IMR-90 (cell line): ENCODE results near the gene RAP1A. TPM values are rescaled to one million over a fixed set of nuclear protein-coding genes. Genes with fewer than 3 reads are reported as not detected.
A peak's percentile ranks its signal among the peaks of the same experiment; 100 is the strongest.

ENCODE experiments used
- ATAC-seq: fragments of 200-7000 bp; cut with Tn5 transposase; 2 replicates; pipeline ENCODE4 v1.9.1; 2020; ENCODE audit warnings: low read depth, mild to moderate bottlenecking, moderate library complexity
- BruUV-seq: library from RNA; stranded (reverse); fragments of 400-500 nt; replicated peaks from 2 replicates; lab custom pipeline; 2021; lab: Mats Ljungman, UMichigan
- CTCF ChIA-PET: fragments of 300-600 bp; formaldehyde crosslinking; extraction: SDS; loops from one replicate; lab custom pipeline; 2021; ENCODE audit warnings: antibody characterized with exemption; lab: Yijun Ruan, JAX
- POLR2A ChIA-PET: fragments of 300-600 bp; sonication (Branson Sonifier 250); formaldehyde crosslinking; loops from one replicate; lab custom pipeline; 2022; ENCODE audit warnings: antibody characterized with exemption; ENCODE audit not compliant: unreplicated experiment; lab: Charles Lee
- DNase-seq: peaks from one replicate; pipeline ENCODE4 v3.0.0; 2013
- H2AFZ ChIP-seq: replicated peaks from 2 replicates; pipeline ENCODE3; 2013; ENCODE audit warnings: low read length, mild to moderate bottlenecking; ENCODE audit not compliant: poor library complexity
- H2AK5ac ChIP-seq: 2 replicates; pipeline ENCODE4 v1.6.1; 2013; ENCODE audit warnings: low read depth, low read length, inconsistent platforms
- H2AK9ac ChIP-seq: replicated peaks from 2 replicates; pipeline ENCODE3; 2013; ENCODE audit warnings: mild to moderate bottlenecking, low read depth, low read length, moderate library complexity; ENCODE audit not compliant: poor library complexity
- H2BK120ac ChIP-seq: 2 replicates; pipeline ENCODE4 v1.6.1; 2013; ENCODE audit warnings: low read depth, low read length, inconsistent platforms
- H2BK15ac ChIP-seq: 3 replicates; pipeline ENCODE4 v1.6.1; 2013; ENCODE audit warnings: low read depth, low read length, inconsistent platforms
- H2BK20ac ChIP-seq: 2 replicates; pipeline ENCODE4 v1.6.1; 2013; ENCODE audit warnings: low read depth, mild to moderate bottlenecking, inconsistent platforms, low read length, moderate library complexity
- H2BK5ac ChIP-seq: 2 replicates; pipeline ENCODE4 v1.6.1; 2013; ENCODE audit warnings: mild to moderate bottlenecking, low read depth, low read length, inconsistent platforms; ENCODE audit not compliant: poor library complexity, severe bottlenecking
- H3K14ac ChIP-seq: replicated peaks from 2 replicates; pipeline ENCODE4 v1.6.1; 2013; ENCODE audit warnings: low read depth, low read length, inconsistent platforms
- H3K18ac ChIP-seq: 2 replicates; pipeline ENCODE4 v1.6.1; 2013; ENCODE audit warnings: low read depth, low read length, control low read depth
- H3K23ac ChIP-seq: 2 replicates; pipeline ENCODE4 v1.6.1; 2013; ENCODE audit warnings: low read depth, low read length, inconsistent platforms
- H3K27ac ChIP-seq: 2 replicates; pipeline ENCODE4 v1.5.1; 2013; ENCODE audit warnings: mild to moderate bottlenecking, control low read depth, low read length; ENCODE audit not compliant: insufficient read depth
- H3K27me3 ChIP-seq: 2 replicates; pipeline ENCODE4 v1.6.1; 2013; ENCODE audit warnings: low read length; ENCODE audit not compliant: control insufficient read depth, insufficient read depth
- H3K36me3 ChIP-seq: 2 replicates; pipeline ENCODE4 v1.6.1; 2013; ENCODE audit warnings: low read length, mixed read lengths; ENCODE audit not compliant: control insufficient read depth, insufficient read depth
- H3K4ac ChIP-seq: 2 replicates; pipeline ENCODE4 v1.6.1; 2013; ENCODE audit warnings: low read depth, low read length, inconsistent platforms
- H3K4me1 ChIP-seq: 2 replicates; pipeline ENCODE4 v1.6.1; 2013; ENCODE audit warnings: low read length, mixed read lengths; ENCODE audit not compliant: control insufficient read depth, insufficient read depth
- H3K4me2 ChIP-seq: 2 replicates; pipeline ENCODE4 v1.6.1; 2013; ENCODE audit warnings: low read depth, mild to moderate bottlenecking, control low read depth, low read length, moderate library complexity
- H3K4me3 ChIP-seq: 2 replicates; pipeline ENCODE4 v1.5.1; 2013; ENCODE audit warnings: low read depth, mild to moderate bottlenecking, control low read depth, low read length, moderate library complexity; ENCODE audit not compliant: insufficient read depth
- H3K56ac ChIP-seq: 2 replicates; pipeline ENCODE4 v1.6.1; 2013; ENCODE audit warnings: low read length, inconsistent platforms; ENCODE audit not compliant: insufficient read depth; ENCODE audit errors: extremely low read depth
- H3K79me1 ChIP-seq, 2 experiments: 2 replicates each; pipeline ENCODE4 v1.6.1; 2013; ENCODE audit warnings: low read length in 2 of 2, inconsistent platforms in 1 of 2, low read depth in 1 of 2
- H3K9ac ChIP-seq: 2 replicates; pipeline ENCODE4 v1.6.1; 2013; ENCODE audit warnings: low read depth, low read length, control low read depth
- H3K9me1 ChIP-seq: 2 replicates; pipeline ENCODE4 v1.6.1; 2013; ENCODE audit warnings: low read length, inconsistent platforms; ENCODE audit not compliant: insufficient read depth
- H3K9me3 ChIP-seq: 2 replicates; pipeline ENCODE4 v1.6.1; 2013; ENCODE audit warnings: low read length; ENCODE audit not compliant: control insufficient read depth, insufficient read depth
- H4K20me1 ChIP-seq: 2 replicates; pipeline ENCODE4 v1.6.1; 2013; ENCODE audit warnings: low read length, inconsistent platforms; ENCODE audit not compliant: insufficient read depth
- H4K5ac ChIP-seq: 2 replicates; pipeline ENCODE4 v1.6.1; 2013; ENCODE audit warnings: mild to moderate bottlenecking, low read depth, low read length, control low read depth
- H4K8ac ChIP-seq, 2 experiments: 2 replicates each; pipeline ENCODE4 v1.6.1; 2013; ENCODE audit warnings: low read depth in 2 of 2, low read length in 2 of 2, control low read depth in 1 of 2, inconsistent platforms in 1 of 2
- H4K91ac ChIP-seq: 2 replicates; pipeline ENCODE4 v1.6.1; 2013; ENCODE audit warnings: low read depth, low read length, inconsistent platforms; ENCODE audit not compliant: insufficient read depth
- BHLHE40 ChIP-seq: fragments of 150-350 bp; IDR thresholded peaks from 2 replicates; pipeline ENCODE4 v1.6.1; 2016; ENCODE audit warnings: mild to moderate bottlenecking, low read depth, low read length
- CEBPB ChIP-seq: IDR thresholded peaks from 2 replicates; pipeline ENCODE4 v1.6.1; 2012; ENCODE audit warnings: low read depth, low read length, improper control_type of control experiment
- CHD1 ChIP-seq: IDR thresholded peaks from 2 replicates; pipeline ENCODE4 v1.6.1; 2012; ENCODE audit warnings: low read depth, low read length, improper control_type of control experiment
- ELK1 ChIP-seq: fragments of 150-350 bp; IDR thresholded peaks from 2 replicates; pipeline ENCODE4 v1.6.1; 2016; ENCODE audit warnings: low read depth, mild to moderate bottlenecking, low read length, moderate library complexity, borderline replicate concordance
- FOS ChIP-seq: fragments of 150-350 bp; IDR thresholded peaks from 2 replicates; pipeline ENCODE4 v1.6.1; 2016; ENCODE audit warnings: low read depth, low read length
- MAFK ChIP-seq: IDR thresholded peaks from 2 replicates; pipeline ENCODE4 v1.6.1; 2012; ENCODE audit warnings: low read depth, low read length, improper control_type of control experiment
- MAZ ChIP-seq: IDR thresholded peaks from 2 replicates; pipeline ENCODE4 v1.6.1; 2012; ENCODE audit warnings: low read depth, mild to moderate bottlenecking, low read length, improper control_type of control experiment, moderate library complexity, borderline replicate concordance
- MXI1 ChIP-seq: IDR thresholded peaks from 2 replicates; pipeline ENCODE4 v1.6.1; 2012; ENCODE audit warnings: low read depth, mild to moderate bottlenecking, low read length, moderate library complexity, borderline replicate concordance
- NFE2L2 ChIP-seq: fragments of 150-350 bp; IDR thresholded peaks from 2 replicates; pipeline ENCODE4 v1.6.1; 2016; ENCODE audit warnings: low read depth, mild to moderate bottlenecking, low read length
- POLR2A ChIP-seq: IDR thresholded peaks from 2 replicates; pipeline ENCODE4 v1.6.1; 2012; ENCODE audit warnings: mild to moderate bottlenecking, low read depth, low read length
- RAD21 ChIP-seq: IDR thresholded peaks from 2 replicates; pipeline ENCODE4 v1.6.1; 2012; ENCODE audit warnings: low read length, improper control_type of control experiment
- RCOR1 ChIP-seq: IDR thresholded peaks from 2 replicates; pipeline ENCODE4 v1.6.1; 2012; ENCODE audit warnings: mild to moderate bottlenecking, low read length, improper control_type of control experiment; ENCODE audit not compliant: insufficient replicate concordance
- RFX5 ChIP-seq: IDR thresholded peaks from 2 replicates; pipeline ENCODE4 v1.8.0; 2012; ENCODE audit warnings: low read depth, mild to moderate bottlenecking, low read length, moderate library complexity
- SMC3 ChIP-seq: fragments of 150-350 bp; IDR thresholded peaks from 2 replicates; pipeline ENCODE4 v1.6.1; 2016; ENCODE audit warnings: low read depth, mild to moderate bottlenecking, antibody characterized with exemption, low read length, moderate library complexity
- WGBS, 2 experiments: methylation state at CpG; one replicate each; pipeline versions ENCODE4 v1.1.5 to v1.1.7; 2013; ENCODE audit warnings: missing lambda C conversion rate in 2 of 2; ENCODE audit not compliant: insufficient read length in 1 of 2; ENCODE audit errors: extremely low coverage in 2 of 2; 5-methylcytosine and 5-hydroxymethylcytosine counted together
- dilution Hi-C: fragments of 300-500 bp; cut with HindIII; formaldehyde crosslinking; loops from one replicate; pipeline ENCODE4 v1.14.3; 2018; ENCODE audit warnings: low sequenced_read_pairs; ENCODE audit not compliant: unreplicated experiment
- in situ Hi-C: fragments of 300-500 bp; cut with MboI; formaldehyde crosslinking; loops from 3 replicates; pipeline ENCODE4 v1.14.3; 2019; ENCODE audit warnings: low sequenced_read_pairs, inconsistent platforms, mixed read lengths
- intact Hi-C: fragments of 100-400 bp; cut with micrococcal nuclease; formaldehyde crosslinking; loops from 2 replicates; pipeline ENCODE4 v1.10.0; 2022
- polyA plus RNA-seq, 3 experiments: library from polyadenylated mRNA; depleted of rRNA; stranded (reverse); fragments of >200 nt; gene quantifications; 2 replicates each; pipeline ENCODE4 v1.2.3, GENCODE V29; 2012; ENCODE audit warnings: low replicate concordance in 1 of 3
- total RNA-seq: library from RNA; depleted of rRNA; stranded (reverse); fragments of >200 nt; gene quantifications from 2 replicates; pipeline ENCODE4 v1.2.3, GENCODE V29; 2012
- TF ChIP-seq, protein P1 (sequence below): fragments of 150-350 bp; IDR thresholded peaks from 2 replicates; pipeline ENCODE4 v1.6.1; 2017; ENCODE audit warnings: mild to moderate bottlenecking, antibody characterized with exemption, low read length, low read depth
- TF ChIP-seq, protein P2 (sequence below): conservative IDR thresholded peaks from 2 replicates; pipeline ENCODE4 v1.5.1; 2012; ENCODE audit warnings: mild to moderate bottlenecking, low read depth, low read length, improper control_type of control experiment

Gene RAP1A
- total and polyA plus RNA-seq, 2 of the 4 experiments (the other 2 are of a cell fraction): 18.1 to 43.6 TPM

GRCh38 chr1:111569913-111570312 is 49.7 kb upstream of the RAP1A start:
- Histone ChIP-seq H3K14ac (no peak overlapping the region), H3K4ac (peak overlapping the region; percentile 59; the same call in 1 of the 2 replicates), H2AFZ (no peak overlapping the region), H3K56ac (no peak overlapping the region), H4K8ac (no peak overlapping the region), H3K9me3 (no peaks in the 10 kb centered on the region), H2BK20ac (no peak overlapping the region), H4K20me1 (no peaks in the 10 kb centered on the region), H4K5ac (no peak overlapping the region), H3K4me2 (no peak overlapping the region), H3K27me3 (no peaks in the 10 kb centered on the region), H3K36me3 (no peaks in the 10 kb centered on the region), H3K79me1 (0 out of 4 replicates have a peak, but pooled peaks cover 0 to 9% of the 10 kb centered on the region in 2 experiments), H2AK5ac (peak overlapping the region; percentile 25; the same call in 1 of the 2 replicates), H3K9me1 (peaks cover 17% of the 10 kb centered on the region), H3K4me3 (no peak overlapping the region), H2BK15ac (0 out of 3 replicates have a peak overlapping the region, but pooled peaks have one; percentile 3), H3K9ac (no peak overlapping the region), H3K27ac (no peak overlapping the region), H3K4me1 (peaks cover 21% of the 10 kb centered on the region), H2AK9ac (no peak overlapping the region), H3K18ac (no peak overlapping the region), H3K23ac (no peak overlapping the region), H2BK120ac (no peak overlapping the region; the same call in 1 of the 2 replicates), H4K91ac (0 out of 2 replicates have a peak overlapping the region, but pooled peaks have one; percentile 4), H2BK5ac (no peak overlapping the region)
- TF ChIP-seq CHD1: no peak
- TF ChIP-seq, protein P1, sequence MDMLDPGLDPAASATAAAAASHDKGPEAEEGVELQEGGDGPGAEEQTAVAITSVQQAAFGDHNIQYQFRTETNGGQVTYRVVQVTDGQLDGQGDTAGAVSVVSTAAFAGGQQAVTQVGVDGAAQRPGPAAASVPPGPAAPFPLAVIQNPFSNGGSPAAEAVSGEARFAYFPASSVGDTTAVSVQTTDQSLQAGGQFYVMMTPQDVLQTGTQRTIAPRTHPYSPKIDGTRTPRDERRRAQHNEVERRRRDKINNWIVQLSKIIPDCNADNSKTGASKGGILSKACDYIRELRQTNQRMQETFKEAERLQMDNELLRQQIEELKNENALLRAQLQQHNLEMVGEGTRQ: no peak
- TF ChIP-seq RFX5: no peak
- TF ChIP-seq CEBPB: no peak
- no peak for TF ChIP-seq ELK1
- no peak for TF ChIP-seq RCOR1
- no peak for TF ChIP-seq POLR2A
- no peak for TF ChIP-seq BHLHE40
- TF ChIP-seq, protein P2, sequence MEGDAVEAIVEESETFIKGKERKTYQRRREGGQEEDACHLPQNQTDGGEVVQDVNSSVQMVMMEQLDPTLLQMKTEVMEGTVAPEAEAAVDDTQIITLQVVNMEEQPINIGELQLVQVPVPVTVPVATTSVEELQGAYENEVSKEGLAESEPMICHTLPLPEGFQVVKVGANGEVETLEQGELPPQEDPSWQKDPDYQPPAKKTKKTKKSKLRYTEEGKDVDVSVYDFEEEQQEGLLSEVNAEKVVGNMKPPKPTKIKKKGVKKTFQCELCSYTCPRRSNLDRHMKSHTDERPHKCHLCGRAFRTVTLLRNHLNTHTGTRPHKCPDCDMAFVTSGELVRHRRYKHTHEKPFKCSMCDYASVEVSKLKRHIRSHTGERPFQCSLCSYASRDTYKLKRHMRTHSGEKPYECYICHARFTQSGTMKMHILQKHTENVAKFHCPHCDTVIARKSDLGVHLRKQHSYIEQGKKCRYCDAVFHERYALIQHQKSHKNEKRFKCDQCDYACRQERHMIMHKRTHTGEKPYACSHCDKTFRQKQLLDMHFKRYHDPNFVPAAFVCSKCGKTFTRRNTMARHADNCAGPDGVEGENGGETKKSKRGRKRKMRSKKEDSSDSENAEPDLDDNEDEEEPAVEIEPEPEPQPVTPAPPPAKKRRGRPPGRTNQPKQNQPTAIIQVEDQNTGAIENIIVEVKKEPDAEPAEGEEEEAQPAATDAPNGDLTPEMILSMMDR: no peak
- TF ChIP-seq RAD21: no peak
- TF ChIP-seq MAFK: no peak
- no peak for TF ChIP-seq FOS
- no peak for TF ChIP-seq NFE2L2
- TF ChIP-seq MAZ: no peak
- TF ChIP-seq SMC3: no peak
- TF ChIP-seq MXI1: no peak
- CTCF ChIA-PET: no interaction called here
- dilution Hi-C loops: no loop called here
- no TSS peak for BruUV-seq
- ATAC-seq (no peak), DNase-seq (no peak)
- WGBS, 2 experiments: 100% methylated on average over 1 of the region's 3 CpGs; no CpG with 5 or more reads in 1 of the 2 experiments
- POLR2A ChIA-PET: no interaction called here
- in situ Hi-C loops: no loop called here
- intact Hi-C loops: loop anchor here (5.0 kb wide), 2 partner anchors 42 to 63 kb away; no protein-coding TSS in a partner anchor
